Measurements from ENCODE around the gene TPT1.

DNA sequence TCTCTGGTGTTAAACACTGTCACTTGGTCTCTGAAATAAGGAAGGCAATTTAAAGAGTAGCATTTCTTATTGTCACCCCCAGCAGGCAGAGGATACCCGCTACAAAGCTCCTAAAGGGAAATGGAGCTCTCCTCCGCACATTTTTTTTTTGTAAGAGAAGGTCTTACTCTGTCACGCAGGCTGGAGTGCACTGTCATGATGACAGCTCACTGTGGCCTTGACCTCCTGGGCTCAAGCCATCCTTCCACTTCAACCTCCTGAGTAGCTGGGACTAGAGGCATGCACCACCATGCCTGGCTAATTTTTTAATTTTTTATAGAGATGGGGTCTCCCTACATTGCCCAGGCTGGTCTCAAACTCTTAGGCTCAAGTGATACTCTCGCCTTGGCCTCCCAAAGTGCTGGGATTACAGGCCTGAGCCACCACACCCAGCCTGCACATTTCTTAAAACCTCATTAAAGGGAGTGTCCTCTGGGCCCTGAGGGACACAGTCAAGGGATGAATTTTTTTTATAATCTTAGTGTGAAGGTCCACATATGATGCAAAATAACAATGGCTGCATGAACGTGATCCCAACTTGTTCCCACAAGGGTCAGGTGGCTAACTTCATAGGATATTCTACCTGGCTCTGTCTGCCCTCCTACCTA is 45.0 kb upstream of the TPT1 start:
- TF ChIP-seq POLR2AphosphoS5 (IDR thresholded peaks at IDR 0.05; ENCODE audit: control insufficient read depth, insufficient read depth, low read depth, low read length) (no peak), TARDBP (IDR thresholded peaks at IDR 0.05) (no peak), EZH2 (IDR thresholded peaks at IDR 0.05; ENCODE audit: borderline replicate concordance, low read depth, low read length) (no peak), DDX20 (tag; IDR thresholded peaks at IDR 0.05; ENCODE audit: low read depth) (no peak), MLLT1 (IDR thresholded peaks at IDR 0.05) (no peak)
- TF ChIP-seq, protein P1, sequence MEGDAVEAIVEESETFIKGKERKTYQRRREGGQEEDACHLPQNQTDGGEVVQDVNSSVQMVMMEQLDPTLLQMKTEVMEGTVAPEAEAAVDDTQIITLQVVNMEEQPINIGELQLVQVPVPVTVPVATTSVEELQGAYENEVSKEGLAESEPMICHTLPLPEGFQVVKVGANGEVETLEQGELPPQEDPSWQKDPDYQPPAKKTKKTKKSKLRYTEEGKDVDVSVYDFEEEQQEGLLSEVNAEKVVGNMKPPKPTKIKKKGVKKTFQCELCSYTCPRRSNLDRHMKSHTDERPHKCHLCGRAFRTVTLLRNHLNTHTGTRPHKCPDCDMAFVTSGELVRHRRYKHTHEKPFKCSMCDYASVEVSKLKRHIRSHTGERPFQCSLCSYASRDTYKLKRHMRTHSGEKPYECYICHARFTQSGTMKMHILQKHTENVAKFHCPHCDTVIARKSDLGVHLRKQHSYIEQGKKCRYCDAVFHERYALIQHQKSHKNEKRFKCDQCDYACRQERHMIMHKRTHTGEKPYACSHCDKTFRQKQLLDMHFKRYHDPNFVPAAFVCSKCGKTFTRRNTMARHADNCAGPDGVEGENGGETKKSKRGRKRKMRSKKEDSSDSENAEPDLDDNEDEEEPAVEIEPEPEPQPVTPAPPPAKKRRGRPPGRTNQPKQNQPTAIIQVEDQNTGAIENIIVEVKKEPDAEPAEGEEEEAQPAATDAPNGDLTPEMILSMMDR (IDR thresholded peaks at IDR 0.05 in 2 of 3, conservative IDR thresholded peaks at IDR 0.05 in 1 of 3; ENCODE audit: insufficient read depth in 2 of 3, low read depth in 1 of 3, low read length in 3 of 3) = no peak
